ENCODE results near the gene ANKFN1.

ANKFN1 gene

GRCh38 chr17:56502120-56502654 lies 348.9 kb downstream of the ANKFN1 start:
- H2AFZ ChIP-seq (ENCODE audit: low read length): peak overlapping the region; percentile 73
- no peak overlapping the region for H3K4me2 ChIP-seq (ENCODE audit: low read depth, low read length, poor library complexity, severe bottlenecking)
- no peak overlapping the region for H3K4me3 ChIP-seq (ENCODE audit: low read length, poor library complexity, severe bottlenecking)
- TF ChIP-seq EZH2phosphoT487 (IDR thresholded peaks at IDR 0.05; ENCODE audit: borderline replicate concordance) (no peak), CTCF (conservative IDR thresholded peaks at IDR 0.05; ENCODE audit: low read length) (no peak)
- no peaks in the 10 kb centered on the region for H3K36me3 ChIP-seq (ENCODE audit: insufficient read depth, low read length)
- H3K79me2 ChIP-seq (ENCODE audit: insufficient read depth, low read length): no peaks in the 10 kb centered on the region
- H3K4me1 ChIP-seq (ENCODE audit: insufficient read depth, low read length, poor library complexity, severe bottlenecking): peaks cover 15% of the 10 kb centered on the region
- no peak overlapping the region for H3K9ac ChIP-seq (ENCODE audit: low read depth, low read length, poor library complexity, severe bottlenecking)
- H4K20me1 ChIP-seq (ENCODE audit: insufficient read depth, low read length, poor library complexity, severe bottlenecking): no peaks in the 10 kb centered on the region
- no peaks in the 10 kb centered on the region for H3K9me2 ChIP-seq (replicated peaks; ENCODE audit: low read depth, low read length)
- H3K9me3 ChIP-seq (ENCODE audit: insufficient read depth, low read depth, low read length): no peaks in the 10 kb centered on the region
- no peaks in the 10 kb centered on the region for H3K27me3 ChIP-seq (ENCODE audit: insufficient read depth, low read length, poor library complexity, severe bottlenecking)
- no peaks in the 10 kb centered on the region for H3F3A ChIP-seq (ENCODE audit: low read depth)

DNA sequence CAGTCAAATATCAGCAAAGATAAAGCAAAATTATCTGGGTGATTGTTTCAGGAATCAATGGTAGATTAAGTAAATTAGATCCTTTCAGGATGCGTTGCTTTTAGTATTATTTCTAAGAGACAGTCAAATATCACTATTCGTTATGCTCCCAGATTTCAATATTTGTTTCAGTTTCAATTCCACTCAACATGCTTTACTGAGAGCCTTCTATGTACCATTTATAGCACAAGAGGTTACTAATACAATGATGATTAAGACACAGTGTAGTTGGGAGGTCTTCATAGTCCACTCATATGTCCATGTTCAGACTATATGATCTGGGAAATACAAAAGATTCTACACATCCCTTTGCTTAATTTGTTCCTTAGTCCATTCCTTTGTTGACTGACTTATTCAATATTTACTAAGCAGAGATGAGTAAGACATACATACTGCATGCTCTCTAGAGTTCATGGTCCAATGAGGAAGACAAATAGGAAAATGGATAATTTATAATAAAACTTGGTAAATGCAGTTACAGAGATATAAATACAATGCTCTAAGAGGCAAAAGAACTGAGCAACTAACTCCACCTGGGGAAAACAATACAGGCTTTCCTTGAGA lies 352.0 kb downstream of the ANKFN1 start:
- H3K9ac ChIP-seq (ENCODE audit: low read depth, low read length, poor library complexity, severe bottlenecking): no peak overlapping the region
- H3K4me3 ChIP-seq (ENCODE audit: low read length, poor library complexity, severe bottlenecking): no peak overlapping the region
- peaks cover 15% of the 10 kb centered on the region for H3K4me1 ChIP-seq (ENCODE audit: insufficient read depth, low read length, poor library complexity, severe bottlenecking)
- no peaks in the 10 kb centered on the region for H3K9me3 ChIP-seq (ENCODE audit: insufficient read depth, low read depth, low read length)
- no peaks in the 10 kb centered on the region for H3F3A ChIP-seq (ENCODE audit: low read depth)
- H2AFZ ChIP-seq (ENCODE audit: low read length): no peak overlapping the region
- H3K27me3 ChIP-seq (ENCODE audit: insufficient read depth, low read length, poor library complexity, severe bottlenecking): no peaks in the 10 kb centered on the region
- no peaks in the 10 kb centered on the region for H3K79me2 ChIP-seq (ENCODE audit: insufficient read depth, low read length)
- H3K4me2 ChIP-seq (ENCODE audit: low read depth, low read length, poor library complexity, severe bottlenecking): no peak overlapping the region
- no peak for TF ChIP-seq CTCF (conservative IDR thresholded peaks at IDR 0.05; ENCODE audit: low read length)
- TF ChIP-seq EZH2phosphoT487 (IDR thresholded peaks at IDR 0.05; ENCODE audit: borderline replicate concordance): no peak
- H3K9me2 ChIP-seq (replicated peaks; ENCODE audit: low read depth, low read length): no peaks in the 10 kb centered on the region
- no peaks in the 10 kb centered on the region for H4K20me1 ChIP-seq (ENCODE audit: insufficient read depth, low read length, poor library complexity, severe bottlenecking)
- H3K36me3 ChIP-seq (ENCODE audit: insufficient read depth, low read length): no peaks in the 10 kb centered on the region

DNA sequence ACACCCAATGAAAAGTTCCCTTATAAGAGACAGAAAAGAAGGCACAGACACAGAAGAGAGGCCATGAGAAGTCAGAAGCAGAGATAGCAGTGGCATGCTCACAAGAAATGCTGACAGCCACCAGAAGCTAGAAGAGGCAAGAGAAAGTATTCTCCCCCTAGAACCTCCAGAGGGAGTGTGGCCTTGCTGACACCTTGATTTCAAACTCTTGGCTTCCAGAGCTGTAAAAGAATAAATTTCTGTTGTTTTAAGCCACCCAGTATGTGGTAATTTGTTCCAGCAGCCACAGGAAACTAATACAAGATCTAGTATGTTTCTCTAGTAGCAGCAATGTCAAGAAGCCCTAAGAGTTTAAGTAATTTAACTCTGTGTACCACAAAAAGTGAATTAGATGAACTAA lies 353.1 kb downstream of the ANKFN1 start:
- H3K4me3 ChIP-seq (ENCODE audit: low read length, poor library complexity, severe bottlenecking): no peak overlapping the region
- H3K9ac ChIP-seq (ENCODE audit: low read depth, low read length, poor library complexity, severe bottlenecking): no peak overlapping the region
- no peaks in the 10 kb centered on the region for H3K27me3 ChIP-seq (ENCODE audit: insufficient read depth, low read length, poor library complexity, severe bottlenecking)
- H3K36me3 ChIP-seq (ENCODE audit: insufficient read depth, low read length): no peaks in the 10 kb centered on the region
- peak overlapping the region; percentile 49 for H2AFZ ChIP-seq (ENCODE audit: low read length)
- no peaks in the 10 kb centered on the region for H3K9me3 ChIP-seq (ENCODE audit: insufficient read depth, low read depth, low read length)
- no peaks in the 10 kb centered on the region for H4K20me1 ChIP-seq (ENCODE audit: insufficient read depth, low read length, poor library complexity, severe bottlenecking)
- peaks cover 13% of the 10 kb centered on the region for H3K4me1 ChIP-seq (ENCODE audit: insufficient read depth, low read length, poor library complexity, severe bottlenecking)
- H3K4me2 ChIP-seq (ENCODE audit: low read depth, low read length, poor library complexity, severe bottlenecking): no peak overlapping the region
- H3K79me2 ChIP-seq (ENCODE audit: insufficient read depth, low read length): no peaks in the 10 kb centered on the region
- H3F3A ChIP-seq (ENCODE audit: low read depth): no peaks in the 10 kb centered on the region
- TF ChIP-seq CTCF (conservative IDR thresholded peaks at IDR 0.05; ENCODE audit: low read length): peak; percentile 48
- TF ChIP-seq EZH2phosphoT487 (IDR thresholded peaks at IDR 0.05; ENCODE audit: borderline replicate concordance): no peak
- no peaks in the 10 kb centered on the region for H3K9me2 ChIP-seq (replicated peaks; ENCODE audit: low read depth, low read length)

Data from Loucy (cell line).